Neural cell (in vitro differentiated cells): ENCODE data around the gene ATP9B.

ENCODE experiments used
- CTCF ChIP-seq: fragments of 450-650 bp; IDR thresholded peaks from 2 replicates; pipeline ENCODE4 v1.5.1; 2014; ENCODE audit warnings: antibody characterized with exemption, mild to moderate bottlenecking, moderate library complexity; ENCODE audit not compliant: poor library complexity, severe bottlenecking
- EP300 ChIP-seq: fragments of 450-650 bp; conservative IDR thresholded peaks from 2 replicates; pipeline ENCODE4 v1.6.1; 2014; ENCODE audit warnings: antibody characterized with exemption, mild to moderate bottlenecking, moderate library complexity; ENCODE audit not compliant: poor library complexity, severe bottlenecking
- EZH2 ChIP-seq: fragments of 200-600, 300-800 bp; shearing (Covaris generic), sonication (generic); IDR thresholded peaks from 2 replicates; pipeline ENCODE4 v1.6.1; 2014; ENCODE audit warnings: antibody characterized with exemption, low read length, borderline replicate concordance, mild to moderate bottlenecking; ENCODE audit not compliant: insufficient read depth, poor library complexity, severe bottlenecking
- POLR2AphosphoS5 ChIP-seq: IDR thresholded peaks from 2 replicates; pipeline ENCODE4 v1.6.1; 2012
- REST ChIP-seq: IDR thresholded peaks from 2 replicates; pipeline ENCODE4 v1.6.1; 2012; ENCODE audit warnings: borderline replicate concordance
- SMC3 ChIP-seq: fragments of 450-650 bp; conservative IDR thresholded peaks from 2 replicates; pipeline ENCODE4 v1.6.1; 2014; ENCODE audit warnings: antibody characterized with exemption, mild to moderate bottlenecking, moderate library complexity; ENCODE audit not compliant: poor library complexity

- TF ChIP-seq CTCF, result no peak
- no peak for TF ChIP-seq EP300
- TF ChIP-seq EZH2, result no peak
- no peak for TF ChIP-seq REST
- TF ChIP-seq SMC3, result no peak
- no peak for TF ChIP-seq POLR2AphosphoS5
Measured at GRCh38 chr18:79164706-79165105, 95.5 kb downstream of the ATP9B start.
